IMR-90 (cell line): ENCODE data around the gene OSBPL3. TPM values are rescaled to one million over a fixed set of nuclear protein-coding genes. Genes with fewer than 3 reads are reported as not detected.

Source experiments
- ATAC-seq: fragments of 200-7000 bp; cut with Tn5 transposase; 2 replicates; pipeline ENCODE4 v1.9.1; 2020; ENCODE audit warnings: low read depth, mild to moderate bottlenecking, moderate library complexity
- BruUV-seq: library from RNA; stranded (reverse); fragments of 400-500 nt; replicated peaks from 2 replicates; lab custom pipeline; 2021; lab: Mats Ljungman, UMichigan
- CTCF ChIA-PET: fragments of 300-600 bp; formaldehyde crosslinking; extraction: SDS; loops from one replicate; lab custom pipeline; 2021; ENCODE audit warnings: antibody characterized with exemption; lab: Yijun Ruan, JAX
- POLR2A ChIA-PET: fragments of 300-600 bp; sonication (Branson Sonifier 250); formaldehyde crosslinking; loops from one replicate; lab custom pipeline; 2022; ENCODE audit warnings: antibody characterized with exemption; ENCODE audit not compliant: unreplicated experiment; lab: Charles Lee
- DNase-seq: peaks from one replicate; pipeline ENCODE4 v3.0.0; 2013
- H2AFZ ChIP-seq: replicated peaks from 2 replicates; pipeline ENCODE3; 2013; ENCODE audit warnings: low read length, mild to moderate bottlenecking; ENCODE audit not compliant: poor library complexity
- H2AK5ac ChIP-seq: 2 replicates; pipeline ENCODE4 v1.6.1; 2013; ENCODE audit warnings: low read depth, low read length, inconsistent platforms
- H2AK9ac ChIP-seq: replicated peaks from 2 replicates; pipeline ENCODE3; 2013; ENCODE audit warnings: mild to moderate bottlenecking, low read depth, low read length, moderate library complexity; ENCODE audit not compliant: poor library complexity
- H2BK120ac ChIP-seq: 2 replicates; pipeline ENCODE4 v1.6.1; 2013; ENCODE audit warnings: low read depth, low read length, inconsistent platforms
- H2BK15ac ChIP-seq: 3 replicates; pipeline ENCODE4 v1.6.1; 2013; ENCODE audit warnings: low read depth, low read length, inconsistent platforms
- H2BK20ac ChIP-seq: 2 replicates; pipeline ENCODE4 v1.6.1; 2013; ENCODE audit warnings: low read depth, mild to moderate bottlenecking, inconsistent platforms, low read length, moderate library complexity
- H2BK5ac ChIP-seq: 2 replicates; pipeline ENCODE4 v1.6.1; 2013; ENCODE audit warnings: mild to moderate bottlenecking, low read depth, low read length, inconsistent platforms; ENCODE audit not compliant: poor library complexity, severe bottlenecking
- H3K14ac ChIP-seq: replicated peaks from 2 replicates; pipeline ENCODE4 v1.6.1; 2013; ENCODE audit warnings: low read depth, low read length, inconsistent platforms
- H3K18ac ChIP-seq: 2 replicates; pipeline ENCODE4 v1.6.1; 2013; ENCODE audit warnings: low read depth, low read length, control low read depth
- H3K23ac ChIP-seq: 2 replicates; pipeline ENCODE4 v1.6.1; 2013; ENCODE audit warnings: low read depth, low read length, inconsistent platforms
- H3K27ac ChIP-seq: 2 replicates; pipeline ENCODE4 v1.5.1; 2013; ENCODE audit warnings: mild to moderate bottlenecking, control low read depth, low read length; ENCODE audit not compliant: insufficient read depth
- H3K27me3 ChIP-seq: 2 replicates; pipeline ENCODE4 v1.6.1; 2013; ENCODE audit warnings: low read length; ENCODE audit not compliant: control insufficient read depth, insufficient read depth
- H3K36me3 ChIP-seq: 2 replicates; pipeline ENCODE4 v1.6.1; 2013; ENCODE audit warnings: low read length, mixed read lengths; ENCODE audit not compliant: control insufficient read depth, insufficient read depth
- H3K4ac ChIP-seq: 2 replicates; pipeline ENCODE4 v1.6.1; 2013; ENCODE audit warnings: low read depth, low read length, inconsistent platforms
- H3K4me1 ChIP-seq: 2 replicates; pipeline ENCODE4 v1.6.1; 2013; ENCODE audit warnings: low read length, mixed read lengths; ENCODE audit not compliant: control insufficient read depth, insufficient read depth
- H3K4me2 ChIP-seq: 2 replicates; pipeline ENCODE4 v1.6.1; 2013; ENCODE audit warnings: low read depth, mild to moderate bottlenecking, control low read depth, low read length, moderate library complexity
- H3K4me3 ChIP-seq: 2 replicates; pipeline ENCODE4 v1.5.1; 2013; ENCODE audit warnings: low read depth, mild to moderate bottlenecking, control low read depth, low read length, moderate library complexity; ENCODE audit not compliant: insufficient read depth
- H3K56ac ChIP-seq: 2 replicates; pipeline ENCODE4 v1.6.1; 2013; ENCODE audit warnings: low read length, inconsistent platforms; ENCODE audit not compliant: insufficient read depth; ENCODE audit errors: extremely low read depth
- H3K79me1 ChIP-seq, 2 experiments: 2 replicates each; pipeline ENCODE4 v1.6.1; 2013; ENCODE audit warnings: low read length in 2 of 2, inconsistent platforms in 1 of 2, low read depth in 1 of 2
- H3K9ac ChIP-seq: 2 replicates; pipeline ENCODE4 v1.6.1; 2013; ENCODE audit warnings: low read depth, low read length, control low read depth
- H3K9me1 ChIP-seq: 2 replicates; pipeline ENCODE4 v1.6.1; 2013; ENCODE audit warnings: low read length, inconsistent platforms; ENCODE audit not compliant: insufficient read depth
- H3K9me3 ChIP-seq: 2 replicates; pipeline ENCODE4 v1.6.1; 2013; ENCODE audit warnings: low read length; ENCODE audit not compliant: control insufficient read depth, insufficient read depth
- H4K20me1 ChIP-seq: 2 replicates; pipeline ENCODE4 v1.6.1; 2013; ENCODE audit warnings: low read length, inconsistent platforms; ENCODE audit not compliant: insufficient read depth
- H4K5ac ChIP-seq: 2 replicates; pipeline ENCODE4 v1.6.1; 2013; ENCODE audit warnings: mild to moderate bottlenecking, low read depth, low read length, control low read depth
- H4K8ac ChIP-seq, 2 experiments: 2 replicates each; pipeline ENCODE4 v1.6.1; 2013; ENCODE audit warnings: low read depth in 2 of 2, low read length in 2 of 2, control low read depth in 1 of 2, inconsistent platforms in 1 of 2
- H4K91ac ChIP-seq: 2 replicates; pipeline ENCODE4 v1.6.1; 2013; ENCODE audit warnings: low read depth, low read length, inconsistent platforms; ENCODE audit not compliant: insufficient read depth
- CEBPB ChIP-seq: IDR thresholded peaks from 2 replicates; pipeline ENCODE4 v1.6.1; 2012; ENCODE audit warnings: low read depth, low read length, improper control_type of control experiment
- CHD1 ChIP-seq: IDR thresholded peaks from 2 replicates; pipeline ENCODE4 v1.6.1; 2012; ENCODE audit warnings: low read depth, low read length, improper control_type of control experiment
- MAFK ChIP-seq: IDR thresholded peaks from 2 replicates; pipeline ENCODE4 v1.6.1; 2012; ENCODE audit warnings: low read depth, low read length, improper control_type of control experiment
- POLR2A ChIP-seq: IDR thresholded peaks from 2 replicates; pipeline ENCODE4 v1.6.1; 2012; ENCODE audit warnings: mild to moderate bottlenecking, low read depth, low read length
- RFX5 ChIP-seq: IDR thresholded peaks from 2 replicates; pipeline ENCODE4 v1.8.0; 2012; ENCODE audit warnings: low read depth, mild to moderate bottlenecking, low read length, moderate library complexity
- WGBS, 2 experiments: methylation state at CpG; one replicate each; pipeline versions ENCODE4 v1.1.5 to v1.1.7; 2013; ENCODE audit warnings: missing lambda C conversion rate in 2 of 2; ENCODE audit not compliant: insufficient read length in 1 of 2; ENCODE audit errors: extremely low coverage in 2 of 2; 5-methylcytosine and 5-hydroxymethylcytosine counted together
- dilution Hi-C: fragments of 300-500 bp; cut with HindIII; formaldehyde crosslinking; loops from one replicate; pipeline ENCODE4 v1.14.3; 2018; ENCODE audit warnings: low sequenced_read_pairs; ENCODE audit not compliant: unreplicated experiment
- in situ Hi-C: fragments of 300-500 bp; cut with MboI; formaldehyde crosslinking; loops from 3 replicates; pipeline ENCODE4 v1.14.3; 2019; ENCODE audit warnings: low sequenced_read_pairs, inconsistent platforms, mixed read lengths
- intact Hi-C: fragments of 100-400 bp; cut with micrococcal nuclease; formaldehyde crosslinking; loops from 2 replicates; pipeline ENCODE4 v1.10.0; 2022
- polyA plus RNA-seq, 3 experiments: library from polyadenylated mRNA; depleted of rRNA; stranded (reverse); fragments of >200 nt; gene quantifications; 2 replicates each; pipeline ENCODE4 v1.2.3, GENCODE V29; 2012; ENCODE audit warnings: low replicate concordance in 1 of 3
- total RNA-seq: library from RNA; depleted of rRNA; stranded (reverse); fragments of >200 nt; gene quantifications from 2 replicates; pipeline ENCODE4 v1.2.3, GENCODE V29; 2012

Gene OSBPL3
- total and polyA plus RNA-seq, 2 of the 4 experiments (the other 2 are of a cell fraction), result 18.0 to 29.9 TPM

- ChIA-PET POLR2A (no interaction called here), CTCF (no interaction called here)
- Histone ChIP-seq H3K9me1 (peaks cover 19% of the 10 kb centered on the region), H4K8ac (no peak overlapping the region), H4K5ac (no peak overlapping the region), H3K56ac (no peak overlapping the region), H3K27me3 (no peaks in the 10 kb centered on the region), H3K9ac (no peak overlapping the region), H3K79me1 (0 out of 4 replicates have a peak, but pooled peaks cover 0 to 3% of the 10 kb centered on the region in 2 experiments), H2AK9ac (no peak overlapping the region), H3K9me3 (no peaks in the 10 kb centered on the region), H3K36me3 (no peaks in the 10 kb centered on the region), H3K14ac (no peak overlapping the region), H3K4me2 (no peak overlapping the region), H3K27ac (no peak overlapping the region), H4K91ac (no peak overlapping the region), H4K20me1 (no peaks in the 10 kb centered on the region), H3K4me3 (no peak overlapping the region), H3K18ac (no peak overlapping the region), H2AK5ac (no peak overlapping the region), H3K23ac (no peak overlapping the region), H3K4me1 (peaks cover 13% of the 10 kb centered on the region), H2BK15ac (no peak overlapping the region), H2BK5ac (no peak overlapping the region), H3K4ac (no peak overlapping the region), H2AFZ (no peak overlapping the region), H2BK20ac (no peak overlapping the region), H2BK120ac (no peak overlapping the region)
- DNase-seq (no peak), ATAC-seq (no peak)
- no peak for TF ChIP-seq RFX5
- no peak for TF ChIP-seq CEBPB
- TF ChIP-seq POLR2A, result no peak
- TF ChIP-seq MAFK, result no peak
- TF ChIP-seq CHD1, result no peak
- WGBS, 2 experiments, result 92% methylated on average over 1 of the region's 2 CpGs; no CpG with 5 or more reads in 1 of the 2 experiments
- intact Hi-C loops, result no loop called here
- BruUV-seq, result no TSS peak
- dilution Hi-C loops, result no loop called here
- in situ Hi-C loops, result no loop called here
Observed at GRCh38 chr7:24783698-24784097, 196.3 kb downstream of the OSBPL3 start.
